ENCODE results near the gene MAEA. TPM values are rescaled to one million over a fixed set of nuclear protein-coding genes. Genes with fewer than 3 reads are reported as not detected.

The MAEA gene
- total and polyA plus RNA-seq, 9 donors, result 23.8 to 71.3 (median 56.7) TPM

DNA sequence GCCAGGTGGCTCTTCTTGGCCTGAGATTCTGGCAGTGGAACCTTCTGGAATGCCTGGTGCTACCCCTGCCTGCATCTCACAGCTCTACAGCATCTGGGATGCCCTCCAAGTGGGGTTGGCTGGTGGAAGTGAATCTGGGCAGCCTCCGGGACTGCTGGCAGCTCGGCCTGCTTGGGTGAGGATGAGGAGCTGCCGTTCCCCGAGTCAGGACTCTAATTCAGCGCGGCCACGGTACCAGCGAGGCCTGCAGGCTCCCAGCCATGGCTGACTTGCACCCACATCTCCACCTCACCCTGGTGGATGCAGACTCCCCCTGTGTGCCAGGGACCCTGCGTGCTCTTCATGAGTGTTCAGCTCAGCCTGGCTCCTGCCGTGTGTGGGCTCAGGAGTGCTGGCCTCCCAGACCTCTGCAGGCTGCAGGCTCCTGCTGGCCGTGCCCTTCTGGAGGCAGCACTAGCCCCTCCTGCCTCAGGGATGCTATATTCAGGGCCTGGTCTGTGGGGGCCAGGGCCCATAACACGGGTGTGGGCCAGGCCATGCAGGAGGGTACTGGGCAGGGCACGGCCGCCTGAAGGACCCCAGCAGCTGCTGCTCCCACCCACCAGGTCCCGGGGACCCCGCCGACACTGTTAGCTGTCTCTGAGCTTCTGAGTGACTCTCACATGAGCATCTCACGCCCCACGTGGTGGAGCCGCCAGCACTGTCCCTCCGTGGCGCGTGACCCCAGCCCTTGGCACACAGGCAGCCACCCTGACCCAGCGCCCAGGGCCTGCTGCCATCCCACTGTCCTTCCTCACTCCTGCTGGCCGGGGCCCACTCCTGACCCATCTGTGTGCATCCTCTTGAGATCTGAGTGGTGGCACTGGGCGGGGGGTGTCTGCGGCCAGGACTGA lies 67.9 kb downstream of the MAEA start:
- no peak for DNase-seq
- intact Hi-C loops (cut with DNase I), result loop anchor here in 3 of 4 donors (2.0 to 10.0 kb wide), 7 partner anchors 193 to 370 kb away; no protein-coding TSS in a partner anchor
- Histone ChIP-seq H3K4me3 (no peak overlapping the region), H3K36me3 (no peaks in the 10 kb centered on the region), H3K4me1 (ENCODE audit: insufficient read depth) (peaks cover 9% of the 10 kb centered on the region), H3K9me3 (no peaks in the 10 kb centered on the region), H3K27me3 (no peaks in the 10 kb centered on the region), H3K27ac (no peak overlapping the region)
- TF ChIP-seq, protein P1, sequence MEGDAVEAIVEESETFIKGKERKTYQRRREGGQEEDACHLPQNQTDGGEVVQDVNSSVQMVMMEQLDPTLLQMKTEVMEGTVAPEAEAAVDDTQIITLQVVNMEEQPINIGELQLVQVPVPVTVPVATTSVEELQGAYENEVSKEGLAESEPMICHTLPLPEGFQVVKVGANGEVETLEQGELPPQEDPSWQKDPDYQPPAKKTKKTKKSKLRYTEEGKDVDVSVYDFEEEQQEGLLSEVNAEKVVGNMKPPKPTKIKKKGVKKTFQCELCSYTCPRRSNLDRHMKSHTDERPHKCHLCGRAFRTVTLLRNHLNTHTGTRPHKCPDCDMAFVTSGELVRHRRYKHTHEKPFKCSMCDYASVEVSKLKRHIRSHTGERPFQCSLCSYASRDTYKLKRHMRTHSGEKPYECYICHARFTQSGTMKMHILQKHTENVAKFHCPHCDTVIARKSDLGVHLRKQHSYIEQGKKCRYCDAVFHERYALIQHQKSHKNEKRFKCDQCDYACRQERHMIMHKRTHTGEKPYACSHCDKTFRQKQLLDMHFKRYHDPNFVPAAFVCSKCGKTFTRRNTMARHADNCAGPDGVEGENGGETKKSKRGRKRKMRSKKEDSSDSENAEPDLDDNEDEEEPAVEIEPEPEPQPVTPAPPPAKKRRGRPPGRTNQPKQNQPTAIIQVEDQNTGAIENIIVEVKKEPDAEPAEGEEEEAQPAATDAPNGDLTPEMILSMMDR (IDR thresholded peaks at IDR 0.05), result no peak
- TF ChIP-seq POLR2A (IDR thresholded peaks at IDR 0.05) (no peak), EP300 (IDR thresholded peaks at IDR 0.05) (no peak)
- WGBS, 3 donors, result 94 to 95% (median 94%) methylated on average over 22 to 27 of the region's 27 CpGs

DNA sequence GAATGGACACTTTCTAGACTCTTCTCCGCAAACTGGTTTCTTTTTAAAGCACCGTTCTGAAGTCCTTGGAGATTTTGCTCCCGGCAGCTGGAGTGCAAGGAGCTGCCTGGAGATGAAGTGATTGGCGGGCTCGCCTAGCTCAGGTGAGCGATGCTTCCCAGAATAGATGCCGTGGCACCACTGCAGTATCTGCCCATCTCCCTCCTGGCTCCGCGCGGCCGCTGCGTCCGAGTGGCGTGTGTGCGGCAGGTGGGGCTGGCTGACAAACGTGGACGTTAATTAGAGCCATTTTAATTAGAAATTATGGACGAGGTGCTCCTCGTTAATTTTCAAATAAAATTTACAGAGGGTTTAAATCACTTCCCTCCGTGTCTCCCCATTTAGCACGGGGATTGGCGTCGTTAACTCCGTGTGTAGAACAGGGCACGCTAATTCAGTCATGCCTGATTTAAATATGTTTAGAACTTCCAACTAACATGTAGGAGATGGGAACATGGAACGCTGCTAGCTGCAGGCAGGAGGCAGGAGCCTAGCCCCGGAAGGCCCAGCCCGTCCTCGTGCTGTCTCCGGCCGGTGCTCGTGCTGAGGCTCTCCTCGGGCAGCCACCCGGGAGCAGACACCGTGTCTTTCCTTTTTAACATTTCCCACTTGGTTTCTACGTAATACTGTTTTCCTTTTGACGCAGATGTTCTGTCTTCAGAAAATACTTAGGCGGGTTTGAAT lies 68.9 kb downstream of the MAEA start:
- Histone ChIP-seq H3K27me3 (no peaks in the 10 kb centered on the region), H3K27ac (no peak overlapping the region), H3K4me1 (ENCODE audit: insufficient read depth) (peaks cover 9% of the 10 kb centered on the region), H3K9me3 (no peaks in the 10 kb centered on the region), H3K36me3 (no peaks in the 10 kb centered on the region), H3K4me3 (no peak overlapping the region)
- WGBS, 3 donors, result 91 to 92% (median 92%) methylated on average over 38 of the region's 38 CpGs
- no peak for TF ChIP-seq POLR2A (IDR thresholded peaks at IDR 0.05)
- TF ChIP-seq EP300 (IDR thresholded peaks at IDR 0.05), result no peak
- TF ChIP-seq, protein P1 (IDR thresholded peaks at IDR 0.05), result no peak
- intact Hi-C loops (cut with DNase I), result loop anchor here in 3 of 4 donors (5.0 to 10.0 kb wide), 6 partner anchors 194 to 369 kb away; no protein-coding TSS in a partner anchor
- no peak for DNase-seq

DNA sequence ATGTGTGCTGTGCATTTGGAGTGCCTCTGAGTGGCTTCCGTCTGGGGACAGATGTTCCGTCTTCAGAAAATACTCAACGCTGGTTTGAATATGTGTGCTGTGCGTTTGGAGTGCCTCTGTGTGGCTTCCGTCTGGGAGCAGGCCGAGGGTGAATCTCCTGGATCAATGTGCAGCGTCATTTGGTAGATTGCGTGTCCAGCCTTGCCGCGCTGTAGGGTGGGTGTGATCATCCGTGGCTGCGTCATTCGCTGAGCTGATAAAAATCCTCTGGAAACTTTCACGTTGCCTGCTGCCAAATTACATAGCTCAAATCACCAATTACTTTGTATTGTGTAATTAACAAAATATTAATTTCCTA lies 69.4 kb downstream of the MAEA start:
- Histone ChIP-seq H3K9me3 (no peaks in the 10 kb centered on the region), H3K4me1 (ENCODE audit: insufficient read depth) (peaks cover 9% of the 10 kb centered on the region), H3K36me3 (no peaks in the 10 kb centered on the region), H3K27ac (no peak overlapping the region), H3K27me3 (no peaks in the 10 kb centered on the region), H3K4me3 (no peak overlapping the region)
- intact Hi-C loops (cut with DNase I), result loop anchor here in 3 of 4 donors (5.0 to 10.0 kb wide), 6 partner anchors 193 to 368 kb away; no protein-coding TSS in a partner anchor
- 93 to 98% (median 94%) methylated on average over 14 of the region's 14 CpGs for WGBS, 3 donors
- TF ChIP-seq, protein P1 (IDR thresholded peaks at IDR 0.05), result no peak
- no peak for TF ChIP-seq POLR2A (IDR thresholded peaks at IDR 0.05)
- no peak for TF ChIP-seq EP300 (IDR thresholded peaks at IDR 0.05)
- no peak for DNase-seq

DNA sequence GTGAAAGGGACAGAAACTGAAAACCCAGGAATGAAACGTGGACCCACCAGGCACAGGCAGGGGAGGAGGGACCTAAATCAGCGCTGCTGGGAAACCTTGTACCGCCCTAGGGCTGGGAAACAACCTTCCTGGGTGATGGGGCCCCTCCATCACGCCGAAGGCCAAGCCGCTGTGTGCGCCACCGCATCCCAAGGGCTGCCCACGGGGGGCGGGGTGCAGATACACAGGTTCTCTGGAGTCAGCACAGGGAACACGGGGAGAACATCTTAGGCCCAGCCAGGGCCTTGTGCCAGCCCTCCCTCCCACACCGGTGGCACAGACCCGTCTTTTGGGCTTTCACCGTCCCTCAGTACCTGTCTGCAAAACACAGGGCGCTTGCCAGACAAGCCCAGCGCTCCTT lies 70.3 kb downstream of the MAEA start:
- intact Hi-C loops (cut with DNase I), result loop anchor here in 3 of 4 donors (5.0 to 10.0 kb wide), 6 partner anchors 192 to 367 kb away; no protein-coding TSS in a partner anchor
- 74 to 87% (median 79%) methylated on average over 16 of the region's 16 CpGs for WGBS, 3 donors
- Histone ChIP-seq H3K27ac (peak overlapping the region in 1 of 2 donors; percentile 75), H3K4me1 (ENCODE audit: insufficient read depth) (peaks cover 9% of the 10 kb centered on the region), H3K27me3 (no peaks in the 10 kb centered on the region), H3K9me3 (no peaks in the 10 kb centered on the region), H3K4me3 (no peak overlapping the region), H3K36me3 (no peaks in the 10 kb centered on the region)
- TF ChIP-seq POLR2A (IDR thresholded peaks at IDR 0.05) (no peak), EP300 (IDR thresholded peaks at IDR 0.05) (no peak)
- TF ChIP-seq, protein P1 (IDR thresholded peaks at IDR 0.05), result no peak
- DNase-seq, result peak in 1 of 5 donors; percentile 34

All from ovary (tissue), 9 donors.